Myometrial cell (primary cell): ENCODE measurements around the gene FPR2. TPM values are rescaled to one million over a fixed set of nuclear protein-coding genes. Genes with fewer than 3 reads are reported as not detected.

Experiments used
- total RNA-seq: library from RNA; depleted of rRNA; stranded (reverse); fragments of >200 nt; gene quantifications from 2 replicates; pipeline ENCODE4 v1.2.3, GENCODE V29; 2015

Gene FPR2
- total RNA-seq, result not detected in 2 replicates

DNA sequence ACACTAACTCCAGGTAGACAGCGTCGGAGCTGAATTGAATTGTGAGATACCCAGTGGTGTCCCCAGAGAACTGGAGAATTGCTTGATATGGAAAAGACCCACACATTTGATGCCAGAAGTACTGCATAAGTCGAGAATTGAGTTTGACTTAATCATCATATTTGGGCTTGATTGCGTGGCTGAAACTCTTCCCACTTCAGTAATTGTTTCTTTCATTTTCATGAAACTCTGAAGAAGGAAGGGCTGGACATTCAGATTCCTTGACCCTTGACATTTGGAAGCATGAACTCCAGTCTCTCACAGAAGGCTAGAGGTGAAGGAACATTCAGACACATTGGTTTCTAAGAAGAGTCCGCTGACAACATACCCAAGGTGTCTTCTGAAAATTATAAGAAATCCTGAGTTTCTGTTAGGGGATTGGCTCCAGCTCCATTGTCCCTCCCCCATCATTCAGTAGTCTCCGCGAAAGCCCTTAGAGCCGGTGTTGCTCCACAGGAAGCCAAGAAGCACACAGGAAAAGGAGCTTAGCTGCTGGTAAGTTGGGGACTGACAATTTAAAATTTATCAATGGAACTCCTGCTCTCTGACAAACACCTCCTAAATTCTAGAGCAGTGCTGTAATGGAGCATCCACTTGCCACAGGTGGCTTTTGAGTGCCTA is at the start of gene FPR2:
TSS of gene FPR2 (plus strand) at position 484 of the 660 bp plus-strand sequence. CDS start 7,479 bp downstream, outside the sequence.

DNA sequence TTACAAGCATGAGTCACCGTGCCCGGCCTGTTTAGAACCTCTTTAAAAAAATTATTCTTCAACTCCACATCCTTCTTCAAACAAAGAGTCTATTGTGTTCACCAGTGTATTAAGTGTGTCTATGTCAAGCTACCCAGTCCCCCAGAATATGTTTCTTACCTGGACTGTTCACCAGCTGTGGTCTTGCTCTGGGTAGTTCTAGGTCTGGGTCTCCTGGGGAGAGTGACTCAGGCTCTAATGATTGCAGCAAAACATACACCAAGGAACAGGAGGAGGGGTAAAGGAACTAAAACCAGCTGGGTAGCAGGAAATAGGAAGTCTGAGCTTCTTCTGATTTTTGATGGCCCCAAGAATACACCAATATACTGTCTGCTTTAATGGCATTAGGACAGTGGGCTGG is 9.3 kb upstream of the FPR2 start, which contains the start of gene FPR1:
TSS of gene FPR1 (minus strand) at position 224 of the 400 bp plus-strand sequence. CDS start 4,884 bp downstream, outside the sequence.

DNA sequence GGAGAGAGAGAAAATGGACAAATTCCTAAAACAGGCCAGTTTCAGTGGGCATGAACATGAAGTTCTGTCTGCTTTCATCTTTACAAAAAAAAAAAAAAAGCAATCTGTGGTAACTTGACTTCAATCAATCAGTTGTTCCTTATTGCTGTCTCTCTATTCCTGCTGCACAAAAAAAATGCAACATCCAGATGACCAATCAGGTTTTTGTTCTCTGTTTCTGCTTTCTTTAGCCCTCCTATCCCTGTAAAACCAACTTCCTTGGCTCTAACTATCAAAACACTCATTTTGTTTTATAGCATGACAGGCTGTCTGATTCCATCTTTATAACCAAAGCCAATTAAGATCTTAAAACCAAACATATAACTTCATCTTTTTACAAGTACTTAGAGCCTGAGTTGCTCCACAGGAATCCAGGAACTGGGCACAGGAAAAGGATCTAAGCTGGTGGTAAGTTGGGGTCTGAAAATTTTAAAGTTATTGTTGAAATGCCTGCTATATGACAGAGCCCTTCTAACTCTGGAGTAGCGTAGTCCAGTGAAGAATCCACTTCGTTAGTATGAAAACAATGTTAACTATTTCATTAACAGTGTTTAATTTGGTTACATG is 34.0 kb downstream of the FPR2 start, which contains the start of gene FPR3:
TSS of gene FPR3 (plus strand) at position 273 of the 606 bp plus-strand sequence. CDS start 28,592 bp downstream, outside the sequence.

Other genes starting within 250 kb of the FPR2 start
- gene SIGLEC6, start 229.5 kb upstream of the FPR2 start, total RNA-seq, result not detected in 2 replicates
- 1.2 and 5.0 TPM in 2 replicates for gene ZNF175, start 189.9 kb upstream of the FPR2 start, total RNA-seq
- gene SIGLEC5, start 130.8 kb upstream of the FPR2 start, total RNA-seq, result not detected in 2 replicates
- gene SIGLEC14, start 114.4 kb upstream of the FPR2 start, total RNA-seq, result not detected in 2 replicates
- gene SPACA6, start 67.8 kb upstream of the FPR2 start, total RNA-seq, result 4.0 and 21.4 TPM in 2 replicates
- not detected in 2 replicates for gene HAS1, start 37.2 kb upstream of the FPR2 start, total RNA-seq
- gene FPR1, start 9.3 kb upstream of the FPR2 start, total RNA-seq, result not detected in 2 replicates
- not detected in 2 replicates for gene FPR3, start 34.0 kb downstream of the FPR2 start, total RNA-seq
- 1.4 and 3.2 TPM in 2 replicates for gene ZNF577, start 126.8 kb downstream of the FPR2 start, total RNA-seq
- 1.2 and 3.4 TPM in 2 replicates for gene ZNF649, start 143.8 kb downstream of the FPR2 start, total RNA-seq
- 3.7 and 8.1 TPM in 2 replicates for gene ZNF613, start 166.3 kb downstream of the FPR2 start, total RNA-seq
- 2.3 and 4.4 TPM in 2 replicates for gene ZNF350, start 225.7 kb downstream of the FPR2 start, total RNA-seq
- 2.3 and 4.6 TPM in 2 replicates for gene ZNF615, start 247.0 kb downstream of the FPR2 start, total RNA-seq